Liver (tissue), 9 donors: ENCODE measurements around the gene SLC16A5. TPM values are rescaled to one million over a fixed set of nuclear protein-coding genes. Genes with fewer than 3 reads are reported as not detected.
A peak's percentile ranks its signal among the peaks of the same experiment; 100 is the strongest.

Source experiments
- DNase-seq: peaks from one replicate; pipeline ENCODE4 v3.0.0-alpha.2; 2017; ENCODE audit warnings: low spot score
- H3K27ac ChIP-seq, 2 donors: one replicate each; pipeline ENCODE4 v1.7.0; 2013; ENCODE audit warnings: inconsistent platforms in 2 of 2, low read length in 2 of 2, control low read depth in 1 of 2, low read depth in 1 of 2, mild to moderate bottlenecking in 1 of 2
- H3K27me3 ChIP-seq, 4 donors: one replicate each; pipeline versions ENCODE4 v1.6.1 to v1.7.0; 2013; ENCODE audit warnings: low read length in 3 of 4, inconsistent platforms in 1 of 4, mild to moderate bottlenecking in 1 of 4, moderate library complexity in 1 of 4; ENCODE audit not compliant: control insufficient read depth in 4 of 4, insufficient read depth in 4 of 4
- H3K36me3 ChIP-seq, 4 donors: one replicate each; pipeline versions ENCODE4 v1.6.1 to v1.7.0; 2013; ENCODE audit warnings: low read length in 3 of 4, mild to moderate bottlenecking in 3 of 4, low read depth in 1 of 4, moderate library complexity in 1 of 4; ENCODE audit not compliant: control insufficient read depth in 4 of 4, insufficient read depth in 3 of 4
- H3K4me1 ChIP-seq, 4 donors: one replicate each; pipeline versions ENCODE4 v1.6.1 to v1.7.0; 2013; ENCODE audit warnings: low read length in 3 of 4, mild to moderate bottlenecking in 3 of 4, moderate library complexity in 1 of 4; ENCODE audit not compliant: control insufficient read depth in 4 of 4, insufficient read depth in 4 of 4
- H3K4me3 ChIP-seq, 3 donors: one replicate each; pipeline versions ENCODE4 v1.6.1 to v1.7.0; 2013; ENCODE audit warnings: low read length in 3 of 3, control low read depth in 1 of 3, low read depth in 1 of 3, mild to moderate bottlenecking in 1 of 3
- H3K9ac ChIP-seq, 2 donors: one replicate each; pipeline ENCODE4 v1.7.0; 2013; ENCODE audit warnings: low read length in 2 of 2, mild to moderate bottlenecking in 2 of 2, moderate library complexity in 2 of 2, control low read depth in 1 of 2, low read depth in 1 of 2
- H3K9me3 ChIP-seq, 4 donors: one replicate each; pipeline versions ENCODE4 v1.6.1 to v1.7.0; 2013; ENCODE audit warnings: low read length in 3 of 4; ENCODE audit not compliant: control insufficient read depth in 4 of 4
- EGR1 ChIP-seq, 2 donors: IDR thresholded peaks; 2 replicates each; pipeline ENCODE4 v1.6.1; 2016 to 2018; ENCODE audit warnings: antibody characterized with exemption in 2 of 2, low read depth in 2 of 2
- FOXA1 ChIP-seq: IDR thresholded peaks from 2 replicates; pipeline ENCODE4 v1.6.1; 2016; ENCODE audit warnings: antibody characterized with exemption
- GABPA ChIP-seq, 2 donors: IDR thresholded peaks in 1 of 2; conservative IDR thresholded peaks in 1 of 2; 2 replicates each; pipeline ENCODE4 v1.6.1; 2016; ENCODE audit warnings: antibody characterized with exemption in 2 of 2, mild to moderate bottlenecking in 1 of 2, moderate library complexity in 1 of 2
- HNF4A ChIP-seq, 2 donors: conservative IDR thresholded peaks; 2 replicates each; pipeline ENCODE4 v1.6.1; 2016; ENCODE audit warnings: antibody characterized with exemption in 2 of 2, mild to moderate bottlenecking in 2 of 2
- HNF4G ChIP-seq: IDR thresholded peaks from 2 replicates; pipeline ENCODE4 v1.6.1; 2016; ENCODE audit warnings: antibody characterized with exemption
- JUND ChIP-seq, 2 donors: IDR thresholded peaks; 2 replicates each; pipeline ENCODE4 v1.6.1; 2016; ENCODE audit warnings: antibody characterized with exemption in 2 of 2
- NR2F2 ChIP-seq: IDR thresholded peaks from 2 replicates; pipeline ENCODE4 v1.6.1; 2016; ENCODE audit warnings: antibody characterized with exemption
- RAD21 ChIP-seq, 2 donors: IDR thresholded peaks; 2 replicates each; pipeline ENCODE4 v1.6.1; 2016; ENCODE audit warnings: antibody characterized with exemption in 2 of 2, mild to moderate bottlenecking in 2 of 2
- SP1 ChIP-seq: IDR thresholded peaks from 2 replicates; pipeline ENCODE4 v1.6.1; 2018; ENCODE audit warnings: antibody characterized with exemption, mild to moderate bottlenecking
- TAF1 ChIP-seq: conservative IDR thresholded peaks from 2 replicates; pipeline ENCODE4 v1.6.1; 2016; ENCODE audit warnings: antibody characterized with exemption, mild to moderate bottlenecking
- WGBS: extraction: QIAGEN DNeasy Blood & Tissue Kit; methylation state at CpG from one replicate; pipeline ENCODE4 v1.1.7; 2013; 5-methylcytosine and 5-hydroxymethylcytosine counted together
- polyA plus RNA-seq, 2 donors: library from polyadenylated mRNA; stranded (reverse) in 1 of 2; unstranded in 1 of 2; fragments of 200-250 nt in 1 of 2; fragments of >200 nt in 1 of 2; fragmentation: Nextera tagmentation in 1 of 2; extraction: Ambion mirVana in 1 of 2; gene quantifications; one replicate each; pipeline versions ENCODE4 v1.2.1 to v1.2.3, GENCODE V29; 2013 to 2015
- total RNA-seq, 2 donors: library from RNA; depleted of rRNA; stranded (reverse); fragments of >200 nt; gene quantifications; one replicate each; pipeline ENCODE4 v1.2.3, GENCODE V29; 2014
- TF ChIP-seq, protein P1 (sequence below): IDR thresholded peaks from 2 replicates; pipeline ENCODE4 v1.6.1; 2016; ENCODE audit warnings: antibody characterized with exemption
- TF ChIP-seq, protein P2 (sequence below): fragments of 150-350 bp; IDR thresholded peaks from 2 replicates; pipeline ENCODE4 v1.5.1; 2017; ENCODE audit warnings: improper control_type of control experiment, low read depth, low read length; ENCODE audit not compliant: missing input control
- TF ChIP-seq, protein P3 (sequence below): IDR thresholded peaks from 2 replicates; pipeline ENCODE4 v1.6.1; 2016; ENCODE audit warnings: antibody characterized with exemption
- TF ChIP-seq, protein P4 (sequence below): IDR thresholded peaks from 2 replicates; pipeline ENCODE4 v1.6.1; 2016; ENCODE audit warnings: antibody characterized with exemption, mild to moderate bottlenecking
- TF ChIP-seq, protein P5 (sequence below): IDR thresholded peaks from 2 replicates; pipeline ENCODE4 v1.6.1; 2016; ENCODE audit warnings: antibody characterized with exemption
- donor health status: healthy.
- donor health status: healthy.
- donor health status: healthy.
- donor health status: healthy.
- donor health status: healthy.

SLC16A5 gene
- total and polyA plus RNA-seq, 4 donors = 1.0 to 4.5 (median 2.6) TPM

DNA sequence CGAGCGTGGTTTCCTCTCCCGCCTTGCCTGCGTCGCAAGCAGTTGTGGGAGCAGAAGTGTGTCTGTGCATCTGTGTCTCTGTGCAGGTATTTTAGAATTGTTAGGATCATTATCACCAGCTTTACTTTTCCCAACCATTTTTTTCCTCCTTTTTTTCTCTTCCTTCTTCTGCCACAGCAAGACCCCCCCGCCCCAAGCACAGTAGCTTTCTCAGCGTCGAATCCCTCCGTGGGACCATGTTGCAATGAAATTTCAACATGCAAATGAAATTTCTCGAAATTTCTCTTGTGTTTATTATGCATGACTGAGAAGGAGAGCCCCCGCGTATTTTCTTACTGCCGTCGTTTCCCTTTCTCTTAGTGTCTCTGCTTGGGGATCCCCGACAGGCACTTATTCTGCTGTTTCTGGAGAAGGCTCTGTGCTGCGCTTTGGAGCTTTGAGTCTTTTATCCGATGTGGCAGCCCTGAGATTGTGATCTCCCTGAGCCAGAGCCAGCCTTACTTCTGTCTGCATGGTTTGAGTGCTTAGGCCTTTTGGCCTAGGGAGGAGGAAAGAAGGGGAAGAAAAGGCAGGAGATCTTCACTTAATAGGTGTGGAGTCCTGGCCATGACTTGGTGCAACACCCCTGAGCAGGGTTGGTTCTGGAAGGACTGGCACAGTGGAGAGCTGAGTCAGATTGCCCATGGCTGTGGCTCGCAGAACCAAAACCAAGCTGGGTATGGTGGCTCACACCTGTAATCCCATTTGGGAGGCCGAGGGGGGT is 27.0 kb downstream of the SLC16A5 start:
- WGBS = 50% methylated on average over 19 of the region's 19 CpGs
- DNase-seq = no peak
- peaks cover 3 to 31% (median 21%) of the 10 kb centered on the region in 4 donors for H3K4me1 ChIP-seq
- H3K36me3 ChIP-seq = no peaks in the 10 kb centered on the region
- no peaks in the 10 kb centered on the region for H3K27me3 ChIP-seq
- peak overlapping the region in 2 of 3 donors; percentile 35 to 48 for H3K4me3 ChIP-seq
- peak overlapping the region; percentile 40 to 71 for H3K27ac ChIP-seq
- H3K9me3 ChIP-seq = no peaks in the 10 kb centered on the region
- peak overlapping the region in 1 of 2 donors; percentile 20 for H3K9ac ChIP-seq
- TF ChIP-seq JUND (IDR thresholded peaks at IDR 0.05) (no peak), EGR1 (IDR thresholded peaks at IDR 0.05; ENCODE audit: low read depth in 2 of 2) (no peak), RAD21 (IDR thresholded peaks at IDR 0.05) (no peak), FOXA1 (no peak), SP1 (no peak), NR2F2 (no peak)
- TF ChIP-seq, protein P1, sequence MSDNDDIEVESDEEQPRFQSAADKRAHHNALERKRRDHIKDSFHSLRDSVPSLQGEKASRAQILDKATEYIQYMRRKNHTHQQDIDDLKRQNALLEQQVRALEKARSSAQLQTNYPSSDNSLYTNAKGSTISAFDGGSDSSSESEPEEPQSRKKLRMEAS = no peak

DNA sequence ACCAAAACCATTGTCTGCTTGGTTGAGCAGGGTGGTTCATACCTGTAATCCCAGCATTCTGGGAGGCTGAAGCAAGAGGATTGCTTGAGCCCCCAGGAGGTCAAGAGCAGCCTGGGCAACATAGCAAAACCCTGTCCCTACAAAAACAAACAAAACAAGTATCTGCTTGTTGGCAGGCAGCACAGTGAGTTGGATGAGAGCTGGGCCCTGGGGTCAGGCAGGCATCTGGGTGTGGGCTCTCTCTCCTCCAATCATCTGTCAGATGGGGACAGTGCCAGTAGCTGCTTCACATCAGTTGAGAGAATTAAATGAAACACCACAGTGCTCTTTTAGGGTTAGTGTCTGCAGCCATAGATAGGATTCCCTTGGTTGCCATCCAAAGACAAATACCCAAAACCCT is 27.8 kb downstream of the SLC16A5 start:
- Histone ChIP-seq H3K36me3 (no peaks in the 10 kb centered on the region), H3K4me3 (no peak overlapping the region), H3K27me3 (no peaks in the 10 kb centered on the region), H3K4me1 (peaks cover 3 to 30% (median 20%) of the 10 kb centered on the region in 4 donors), H3K9me3 (no peaks in the 10 kb centered on the region), H3K9ac (no peak overlapping the region), H3K27ac (no peak overlapping the region)
- TF ChIP-seq, protein P2, sequence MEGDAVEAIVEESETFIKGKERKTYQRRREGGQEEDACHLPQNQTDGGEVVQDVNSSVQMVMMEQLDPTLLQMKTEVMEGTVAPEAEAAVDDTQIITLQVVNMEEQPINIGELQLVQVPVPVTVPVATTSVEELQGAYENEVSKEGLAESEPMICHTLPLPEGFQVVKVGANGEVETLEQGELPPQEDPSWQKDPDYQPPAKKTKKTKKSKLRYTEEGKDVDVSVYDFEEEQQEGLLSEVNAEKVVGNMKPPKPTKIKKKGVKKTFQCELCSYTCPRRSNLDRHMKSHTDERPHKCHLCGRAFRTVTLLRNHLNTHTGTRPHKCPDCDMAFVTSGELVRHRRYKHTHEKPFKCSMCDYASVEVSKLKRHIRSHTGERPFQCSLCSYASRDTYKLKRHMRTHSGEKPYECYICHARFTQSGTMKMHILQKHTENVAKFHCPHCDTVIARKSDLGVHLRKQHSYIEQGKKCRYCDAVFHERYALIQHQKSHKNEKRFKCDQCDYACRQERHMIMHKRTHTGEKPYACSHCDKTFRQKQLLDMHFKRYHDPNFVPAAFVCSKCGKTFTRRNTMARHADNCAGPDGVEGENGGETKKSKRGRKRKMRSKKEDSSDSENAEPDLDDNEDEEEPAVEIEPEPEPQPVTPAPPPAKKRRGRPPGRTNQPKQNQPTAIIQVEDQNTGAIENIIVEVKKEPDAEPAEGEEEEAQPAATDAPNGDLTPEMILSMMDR = no peak
- TF ChIP-seq, protein P3, sequence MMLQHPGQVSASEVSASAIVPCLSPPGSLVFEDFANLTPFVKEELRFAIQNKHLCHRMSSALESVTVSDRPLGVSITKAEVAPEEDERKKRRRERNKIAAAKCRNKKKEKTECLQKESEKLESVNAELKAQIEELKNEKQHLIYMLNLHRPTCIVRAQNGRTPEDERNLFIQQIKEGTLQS = no peak
- no peak for TF ChIP-seq HNF4G
- no peak for TF ChIP-seq RAD21 (IDR thresholded peaks at IDR 0.05)
- TF ChIP-seq, protein P4, sequence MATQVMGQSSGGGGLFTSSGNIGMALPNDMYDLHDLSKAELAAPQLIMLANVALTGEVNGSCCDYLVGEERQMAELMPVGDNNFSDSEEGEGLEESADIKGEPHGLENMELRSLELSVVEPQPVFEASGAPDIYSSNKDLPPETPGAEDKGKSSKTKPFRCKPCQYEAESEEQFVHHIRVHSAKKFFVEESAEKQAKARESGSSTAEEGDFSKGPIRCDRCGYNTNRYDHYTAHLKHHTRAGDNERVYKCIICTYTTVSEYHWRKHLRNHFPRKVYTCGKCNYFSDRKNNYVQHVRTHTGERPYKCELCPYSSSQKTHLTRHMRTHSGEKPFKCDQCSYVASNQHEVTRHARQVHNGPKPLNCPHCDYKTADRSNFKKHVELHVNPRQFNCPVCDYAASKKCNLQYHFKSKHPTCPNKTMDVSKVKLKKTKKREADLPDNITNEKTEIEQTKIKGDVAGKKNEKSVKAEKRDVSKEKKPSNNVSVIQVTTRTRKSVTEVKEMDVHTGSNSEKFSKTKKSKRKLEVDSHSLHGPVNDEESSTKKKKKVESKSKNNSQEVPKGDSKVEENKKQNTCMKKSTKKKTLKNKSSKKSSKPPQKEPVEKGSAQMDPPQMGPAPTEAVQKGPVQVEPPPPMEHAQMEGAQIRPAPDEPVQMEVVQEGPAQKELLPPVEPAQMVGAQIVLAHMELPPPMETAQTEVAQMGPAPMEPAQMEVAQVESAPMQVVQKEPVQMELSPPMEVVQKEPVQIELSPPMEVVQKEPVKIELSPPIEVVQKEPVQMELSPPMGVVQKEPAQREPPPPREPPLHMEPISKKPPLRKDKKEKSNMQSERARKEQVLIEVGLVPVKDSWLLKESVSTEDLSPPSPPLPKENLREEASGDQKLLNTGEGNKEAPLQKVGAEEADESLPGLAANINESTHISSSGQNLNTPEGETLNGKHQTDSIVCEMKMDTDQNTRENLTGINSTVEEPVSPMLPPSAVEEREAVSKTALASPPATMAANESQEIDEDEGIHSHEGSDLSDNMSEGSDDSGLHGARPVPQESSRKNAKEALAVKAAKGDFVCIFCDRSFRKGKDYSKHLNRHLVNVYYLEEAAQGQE = no peak
- no peak for TF ChIP-seq JUND (IDR thresholded peaks at IDR 0.05)
- TF ChIP-seq HNF4A (conservative IDR thresholded peaks at IDR 0.05) = no peak
- TF ChIP-seq EGR1 (IDR thresholded peaks at IDR 0.05; ENCODE audit: low read depth in 2 of 2) = no peak
- TF ChIP-seq TAF1 = no peak
- TF ChIP-seq, protein P5, sequence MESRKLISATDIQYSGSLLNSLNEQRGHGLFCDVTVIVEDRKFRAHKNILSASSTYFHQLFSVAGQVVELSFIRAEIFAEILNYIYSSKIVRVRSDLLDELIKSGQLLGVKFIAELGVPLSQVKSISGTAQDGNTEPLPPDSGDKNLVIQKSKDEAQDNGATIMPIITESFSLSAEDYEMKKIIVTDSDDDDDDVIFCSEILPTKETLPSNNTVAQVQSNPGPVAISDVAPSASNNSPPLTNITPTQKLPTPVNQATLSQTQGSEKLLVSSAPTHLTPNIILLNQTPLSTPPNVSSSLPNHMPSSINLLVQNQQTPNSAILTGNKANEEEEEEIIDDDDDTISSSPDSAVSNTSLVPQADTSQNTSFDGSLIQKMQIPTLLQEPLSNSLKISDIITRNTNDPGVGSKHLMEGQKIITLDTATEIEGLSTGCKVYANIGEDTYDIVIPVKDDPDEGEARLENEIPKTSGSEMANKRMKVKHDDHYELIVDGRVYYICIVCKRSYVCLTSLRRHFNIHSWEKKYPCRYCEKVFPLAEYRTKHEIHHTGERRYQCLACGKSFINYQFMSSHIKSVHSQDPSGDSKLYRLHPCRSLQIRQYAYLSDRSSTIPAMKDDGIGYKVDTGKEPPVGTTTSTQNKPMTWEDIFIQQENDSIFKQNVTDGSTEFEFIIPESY = no peak
- TF ChIP-seq GABPA (IDR thresholded peaks at IDR 0.05 in 1 of 2, conservative IDR thresholded peaks at IDR 0.05 in 1 of 2) = no peak
- no peak for DNase-seq
